ENCODE results near the gene CNTNAP2.
"Not testable (repeated sequence)": the region's sequence is repeated elsewhere in the genome, so short reads cannot be mapped to it uniquely, and the experiment has no call there.

Gene CNTNAP2

GRCh38 chr7:146905746-146906145 is 789.1 kb downstream of the CNTNAP2 start:
- not testable (repeated sequence) for DNase-seq

GRCh38 chr7:146922782-146923181 is 806.2 kb downstream of the CNTNAP2 start:
- DNase-seq: no peak

GRCh38 chr7:146926841-146927240 is 810.2 kb downstream of the CNTNAP2 start:
- DNase-seq: no peak

GRCh38 chr7:146937836-146938235 is 821.2 kb downstream of the CNTNAP2 start:
- no peak for DNase-seq

GRCh38 chr7:146943483-146943882 is 826.9 kb downstream of the CNTNAP2 start:
- DNase-seq: no peak

- no peak for DNase-seq
These were observed 832.1 kb downstream of the CNTNAP2 start for GRCh38 chr7:146948703-146949102.

- DNase-seq: no peak
These were observed 839.7 kb downstream of the CNTNAP2 start for GRCh38 chr7:146956321-146956720.

- no peak for DNase-seq
These were observed 840.3 kb downstream of the CNTNAP2 start for GRCh38 chr7:146956853-146957252.

- DNase-seq: no peak
These were observed 844.3 kb downstream of the CNTNAP2 start for GRCh38 chr7:146960773-146961391.

GRCh38 chr7:146961617-146962016 is 845.0 kb downstream of the CNTNAP2 start:
- DNase-seq: no peak

- no peak for DNase-seq
These were observed 849.7 kb downstream of the CNTNAP2 start for GRCh38 chr7:146966274-146966673.

GRCh38 chr7:146982482-146982881 is 865.9 kb downstream of the CNTNAP2 start:
- DNase-seq: no peak

- DNase-seq: no peak
These were observed 875.0 kb downstream of the CNTNAP2 start for GRCh38 chr7:146991596-146991995.

GRCh38 chr7:146993764-146994163 is 877.2 kb downstream of the CNTNAP2 start:
- DNase-seq: no peak

GRCh38 chr7:147008530-147008929 is 891.9 kb downstream of the CNTNAP2 start:
- no peak for DNase-seq

GRCh38 chr7:147012666-147013065 is 896.1 kb downstream of the CNTNAP2 start:
- DNase-seq: no peak

GRCh38 chr7:147013825-147014224 is 897.2 kb downstream of the CNTNAP2 start:
- DNase-seq: no peak

GRCh38 chr7:147014286-147014955 is 897.8 kb downstream of the CNTNAP2 start:
- no peak for DNase-seq

- DNase-seq: no peak
These were observed 899.4 kb downstream of the CNTNAP2 start for GRCh38 chr7:147015999-147016398.

GRCh38 chr7:147022056-147022455 is 905.5 kb downstream of the CNTNAP2 start:
- no peak for DNase-seq

- DNase-seq: no peak
These were observed 906.8 kb downstream of the CNTNAP2 start for GRCh38 chr7:147023440-147023839.

GRCh38 chr7:147029953-147030352 is 913.4 kb downstream of the CNTNAP2 start:
- no peak for DNase-seq

- DNase-seq: no peak
These were observed 917.0 kb downstream of the CNTNAP2 start for GRCh38 chr7:147033641-147034040.

GRCh38 chr7:147041438-147041837 is 924.8 kb downstream of the CNTNAP2 start:
- DNase-seq: no peak

GRCh38 chr7:147044941-147045340 is 928.3 kb downstream of the CNTNAP2 start:
- DNase-seq: no peak
